ENCODE measurements around the gene FBXW10B.

GRCh38 chr17:15660077-15660476 is 40.6 kb upstream of the FBXW10B start:
- TF ChIP-seq FOXM1 (IDR thresholded peaks at IDR 0.05; ENCODE audit: borderline replicate concordance, low read depth), result no peak
- no peak for TF ChIP-seq RAD21 (IDR thresholded peaks at IDR 0.05; ENCODE audit: low read depth)
